ENCODE results near the gene PTPRE.

PTPRE gene

GRCh38 chr10:128005858-128006257 is 99.0 kb downstream of the PTPRE start:
- DNase-seq: no peak

- no peak for DNase-seq
Observed at GRCh38 chr10:128007056-128007455, 100.2 kb downstream of the PTPRE start.

- no peak for DNase-seq
Observed at GRCh38 chr10:128007971-128008370, 101.1 kb downstream of the PTPRE start.

GRCh38 chr10:128008521-128009250 is 101.8 kb downstream of the PTPRE start:
- DNase-seq: no peak

DNA sequence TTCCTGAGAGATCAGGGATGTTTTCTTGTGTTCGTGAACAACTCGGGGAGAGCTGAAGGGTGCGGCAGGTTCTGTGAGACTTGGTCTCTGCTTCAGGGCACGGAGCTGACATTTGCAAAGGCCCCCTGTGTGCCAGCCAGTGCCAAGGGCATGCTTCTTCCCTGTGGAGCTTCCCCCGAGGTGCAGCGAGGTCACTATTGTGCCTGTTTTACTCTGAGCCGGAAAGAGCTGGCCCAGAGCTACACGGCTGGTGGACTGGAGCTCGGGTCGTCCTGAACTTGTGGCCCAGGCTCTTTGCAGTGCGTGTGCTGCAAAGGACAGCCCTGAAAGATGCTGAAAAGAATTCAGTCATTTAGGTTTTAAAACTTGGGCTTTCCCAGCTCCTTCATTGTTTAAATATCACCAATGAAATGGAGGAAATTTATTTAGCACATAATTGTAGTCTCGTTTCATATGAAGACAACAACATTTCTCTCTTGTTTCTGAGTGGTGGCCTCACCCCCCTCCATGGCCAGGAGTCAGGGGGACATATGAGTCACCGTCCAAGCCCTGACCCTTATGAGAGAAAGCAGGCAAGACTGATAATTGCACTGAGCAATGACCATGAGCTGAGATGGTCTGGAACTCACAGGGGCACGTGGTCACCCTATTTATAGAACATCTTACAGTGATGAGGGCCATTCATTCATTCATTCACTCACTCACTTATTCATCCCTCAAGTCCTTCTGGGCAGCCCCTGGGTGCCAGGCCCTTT is 102.6 kb downstream of the PTPRE start:
- no peak for DNase-seq

GRCh38 chr10:128011059-128011979 is 104.4 kb downstream of the PTPRE start:
- peak; percentile 90 for DNase-seq

GRCh38 chr10:128013626-128014025 is 106.7 kb downstream of the PTPRE start:
- DNase-seq: no peak

- no peak for DNase-seq
Observed at GRCh38 chr10:128014236-128014635, 107.3 kb downstream of the PTPRE start.

- DNase-seq: no peak
Observed at GRCh38 chr10:128016423-128017060, 109.6 kb downstream of the PTPRE start.

GRCh38 chr10:128017822-128018221 is 110.9 kb downstream of the PTPRE start:
- no peak for DNase-seq

- no peak for DNase-seq
Observed at GRCh38 chr10:128018236-128018635, 111.3 kb downstream of the PTPRE start.

DNA sequence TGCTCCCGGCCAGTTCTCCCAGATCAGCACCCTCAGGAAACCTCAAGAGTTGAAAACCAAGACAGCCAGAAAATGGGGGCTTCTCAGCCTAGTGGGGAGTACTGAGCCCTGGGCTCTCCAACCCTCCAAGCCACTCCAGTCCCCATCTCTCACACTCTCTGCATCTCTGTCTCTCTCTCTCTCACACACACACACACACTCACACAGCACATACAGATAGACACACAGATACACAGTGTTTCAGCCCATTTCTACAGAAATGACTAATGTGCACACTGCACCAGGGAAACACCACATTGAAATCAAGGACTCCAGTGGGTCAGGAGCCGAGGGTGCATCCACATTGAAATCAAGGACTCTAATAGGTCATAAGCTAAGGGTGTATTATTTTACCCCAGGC is 111.8 kb downstream of the PTPRE start:
- no peak for DNase-seq

GRCh38 chr10:128022261-128023196 is 115.6 kb downstream of the PTPRE start:
- no peak for DNase-seq

DNA sequence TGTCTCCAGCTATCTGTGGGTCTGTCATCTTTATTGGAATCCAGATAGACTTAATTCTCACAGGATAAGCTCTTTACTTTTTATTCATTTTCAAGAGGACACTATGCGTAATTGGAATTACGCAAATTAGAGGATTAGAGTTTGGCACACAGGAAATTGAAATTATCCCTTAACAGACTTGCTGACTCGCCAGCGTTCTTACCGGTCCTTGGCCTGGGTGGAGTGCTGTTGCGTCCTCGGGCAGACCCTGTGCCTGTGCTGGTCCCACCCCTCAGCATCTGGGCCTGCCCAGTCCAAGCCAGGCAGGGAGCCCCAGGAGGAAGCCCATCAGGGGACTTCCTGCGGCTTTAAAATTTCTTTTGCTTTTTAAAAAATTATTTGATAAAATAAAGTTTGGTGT is 117.5 kb downstream of the PTPRE start:
- DNase-seq: no peak

DNA sequence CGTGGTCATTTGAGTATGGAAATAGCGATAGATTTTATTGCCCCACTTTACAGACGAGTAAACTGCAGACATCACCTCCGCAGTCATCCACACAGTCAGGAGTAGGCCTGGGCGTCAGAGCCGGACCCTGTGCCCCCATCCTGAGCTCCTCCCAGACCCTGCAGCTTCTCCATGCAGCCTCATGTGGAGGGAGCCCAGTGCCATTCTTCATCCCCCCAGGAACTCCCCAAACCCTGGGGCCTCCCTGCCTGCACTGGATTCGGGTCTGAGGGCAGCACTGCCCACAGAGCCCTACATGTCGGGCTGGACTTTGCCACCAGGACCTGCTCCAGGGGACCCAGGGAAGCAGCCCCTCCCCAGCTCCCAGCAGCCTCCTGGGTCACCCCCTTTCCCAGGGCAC is 118.5 kb downstream of the PTPRE start:
- no peak for DNase-seq

GRCh38 chr10:128025951-128026350 is 119.0 kb downstream of the PTPRE start:
- no peak for DNase-seq

DNA sequence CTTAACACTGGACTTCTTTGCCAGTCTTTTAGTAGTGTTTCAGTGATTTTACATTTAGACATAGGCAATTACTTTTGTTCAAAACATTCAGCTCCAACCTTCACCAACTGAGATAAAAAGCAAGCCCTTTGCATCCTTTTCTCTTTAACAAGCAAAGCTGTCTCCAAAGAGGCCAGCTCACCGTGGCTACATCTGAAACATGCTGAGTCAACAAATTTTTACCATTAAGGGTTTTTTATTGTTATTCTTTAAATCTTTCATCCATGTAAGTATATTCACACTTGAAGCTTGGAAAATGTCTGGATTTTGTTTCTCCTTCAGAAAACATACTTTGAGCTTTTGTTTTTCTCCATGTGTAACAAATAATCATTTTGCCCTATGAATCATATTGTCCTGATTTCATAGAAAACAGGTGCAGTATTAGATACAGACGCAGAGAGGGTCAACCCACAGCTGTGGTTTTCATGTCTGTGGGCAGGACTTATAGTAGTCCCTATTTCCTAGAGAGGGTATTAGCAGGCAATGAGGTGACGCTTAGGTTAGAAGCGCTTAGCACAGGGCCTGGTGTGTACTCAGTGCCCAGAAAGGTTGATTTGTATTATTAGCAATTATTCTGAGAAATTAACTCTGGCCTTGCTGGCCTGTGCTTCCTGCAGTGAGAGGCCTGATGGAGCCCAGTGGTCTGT is 119.9 kb downstream of the PTPRE start:
- DNase-seq: peak; percentile 41

DNA sequence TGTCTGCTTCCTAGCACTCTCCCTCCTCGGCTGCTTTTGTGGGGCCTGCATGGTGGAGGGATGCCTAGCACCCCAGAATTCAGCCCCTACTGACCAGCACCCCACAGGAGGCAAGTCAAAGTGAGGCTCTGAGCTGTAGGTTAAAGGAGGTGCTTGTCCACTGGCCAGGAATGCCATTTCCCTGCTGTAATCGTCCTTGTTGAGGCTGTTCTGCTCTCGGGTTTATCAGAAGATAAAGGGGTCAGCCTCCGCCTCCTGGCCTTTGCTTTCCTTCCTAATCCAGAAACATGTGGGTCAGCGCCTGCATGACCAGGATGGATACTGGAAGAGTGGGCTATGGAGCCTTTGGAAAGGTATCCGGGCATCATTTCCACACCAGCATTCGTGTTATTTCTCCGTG is 120.4 kb downstream of the PTPRE start:
- no peak for DNase-seq

DNA sequence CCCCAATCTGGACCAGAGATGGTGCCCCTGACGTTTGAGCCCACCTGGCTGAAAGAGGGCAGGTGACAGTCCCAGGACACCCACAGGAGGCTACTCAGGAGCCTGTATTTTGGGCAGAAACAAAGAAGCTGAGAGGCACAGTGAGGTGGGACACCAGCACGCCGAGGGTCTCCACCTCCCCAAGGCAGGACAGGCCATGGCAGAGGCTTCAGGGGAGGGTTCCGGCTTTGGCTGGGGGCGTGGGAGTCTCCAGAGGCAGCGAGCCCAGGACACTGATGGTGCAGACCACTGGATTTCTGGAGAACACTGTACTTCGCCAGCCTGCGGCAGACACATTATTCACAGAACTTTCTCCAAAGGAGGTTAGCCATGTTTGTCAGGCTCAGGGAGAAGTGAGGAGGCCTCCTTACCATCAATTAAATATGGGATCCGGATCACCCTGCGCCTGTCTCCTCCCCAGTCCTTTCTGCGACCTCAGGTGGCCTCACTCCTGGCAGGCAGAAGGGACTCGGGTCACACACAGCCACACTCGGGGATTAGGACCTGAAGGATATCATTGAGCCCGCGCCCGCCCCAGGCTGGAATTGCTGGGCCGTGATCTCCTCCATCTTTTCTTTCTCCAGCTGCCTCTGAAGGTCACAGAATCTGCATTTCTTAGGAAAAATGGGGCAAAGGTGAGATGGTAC is 121.1 kb downstream of the PTPRE start:
- no peak for DNase-seq

DNA sequence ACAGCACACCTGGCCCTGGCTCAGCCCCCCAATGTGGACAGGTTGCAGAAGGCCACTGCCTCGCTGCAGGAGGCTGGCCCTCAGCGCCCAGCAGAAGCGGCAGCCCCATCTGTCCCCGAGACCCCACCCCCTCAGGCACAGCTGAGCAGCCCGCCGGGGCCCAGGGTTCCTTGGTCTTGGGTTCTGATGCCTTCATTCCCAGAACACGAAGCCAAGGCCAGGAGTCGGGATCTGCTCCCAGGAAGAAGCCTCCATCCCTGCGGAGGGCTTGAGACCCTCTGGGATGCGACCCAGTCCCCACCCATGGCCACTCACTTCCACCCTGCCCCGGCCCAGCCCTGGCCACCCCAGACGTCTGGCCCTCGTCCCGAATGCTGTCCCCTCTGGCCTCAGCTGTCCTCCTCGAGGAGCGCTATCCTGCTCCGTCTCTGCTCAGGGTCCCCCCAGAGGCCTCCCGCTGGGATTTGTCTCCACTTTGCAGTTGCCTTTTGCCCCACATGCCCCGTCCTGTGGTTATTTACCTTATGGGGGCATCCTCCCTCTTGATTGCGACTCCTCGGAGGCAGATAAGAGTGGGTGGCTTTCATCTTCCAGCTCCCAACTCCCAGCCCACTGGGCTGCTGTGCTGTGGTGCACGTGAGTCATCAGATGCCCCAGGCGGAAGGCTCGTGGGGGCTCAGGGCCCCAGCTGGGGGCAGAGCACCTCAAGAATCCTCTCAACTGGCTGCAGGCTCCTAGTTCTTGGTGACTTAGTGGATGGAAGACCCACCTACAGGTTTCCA is 121.8 kb downstream of the PTPRE start:
- DNase-seq: no peak

Measured in activated naive CD4-positive, alpha-beta T cell treated with Interleukin-2 at 50 U/mL for 16 hours (primary cell).